Activated CD4-positive, alpha-beta T cell treated with anti-CD3 and anti-CD28 coated beads, Interleukin-2, amount 10 ng/mL, durations not matched to agents 7 days and 5 days (primary cell): ENCODE measurements around the gene TBC1D22B. TPM values are rescaled to one million over a fixed set of nuclear protein-coding genes. Genes with fewer than 3 reads are reported as not detected.

ENCODE experiments used
- CTCF ChIA-PET: fragments of 350-600 bp; sonication (Branson Sonifier 250); formaldehyde crosslinking; loops from one replicate; lab custom pipeline; 2021; ENCODE audit warnings: antibody characterized with exemption; lab: Charles Lee
- POLR2A ChIA-PET: fragments of 350-600 bp; sonication (Branson Sonifier 250); formaldehyde crosslinking; loops from one replicate; lab custom pipeline; 2021; ENCODE audit warnings: antibody characterized with exemption; lab: Charles Lee
- DNase-seq: peaks from one replicate; pipeline ENCODE4 v3.0.0-alpha.2; 2020
- H3K27ac Mint-ChIP-seq: one replicate; pipeline ENCODE4 v1.8.0; 2021; ENCODE audit warnings: mild to moderate bottlenecking, moderate library complexity, mixed read lengths
- H3K27me3 Mint-ChIP-seq: one replicate; pipeline ENCODE4 v1.8.0; 2021; ENCODE audit warnings: mixed read lengths
- H3K36me3 Mint-ChIP-seq: one replicate; pipeline ENCODE4 v1.8.0; 2021; ENCODE audit warnings: low read depth, mixed read lengths
- H3K4me1 Mint-ChIP-seq: one replicate; pipeline ENCODE4 v1.8.0; 2021; ENCODE audit warnings: mixed read lengths
- H3K4me3 Mint-ChIP-seq: one replicate; pipeline ENCODE4 v1.8.0; 2021; ENCODE audit warnings: mild to moderate bottlenecking, moderate library complexity, mixed read lengths
- H3K9me3 Mint-ChIP-seq: one replicate; pipeline ENCODE4 v1.8.0; 2021; ENCODE audit warnings: mixed read lengths
- total RNA-seq, 2 experiments: library from RNA; stranded (reverse); gene quantifications; one replicate each; pipeline ENCODE4 v1.2.3, GENCODE V29; 2021

Gene TBC1D22B
- total RNA-seq, 2 experiments from 2014 or later, result 15.3 to 16.6 TPM

DNA sequence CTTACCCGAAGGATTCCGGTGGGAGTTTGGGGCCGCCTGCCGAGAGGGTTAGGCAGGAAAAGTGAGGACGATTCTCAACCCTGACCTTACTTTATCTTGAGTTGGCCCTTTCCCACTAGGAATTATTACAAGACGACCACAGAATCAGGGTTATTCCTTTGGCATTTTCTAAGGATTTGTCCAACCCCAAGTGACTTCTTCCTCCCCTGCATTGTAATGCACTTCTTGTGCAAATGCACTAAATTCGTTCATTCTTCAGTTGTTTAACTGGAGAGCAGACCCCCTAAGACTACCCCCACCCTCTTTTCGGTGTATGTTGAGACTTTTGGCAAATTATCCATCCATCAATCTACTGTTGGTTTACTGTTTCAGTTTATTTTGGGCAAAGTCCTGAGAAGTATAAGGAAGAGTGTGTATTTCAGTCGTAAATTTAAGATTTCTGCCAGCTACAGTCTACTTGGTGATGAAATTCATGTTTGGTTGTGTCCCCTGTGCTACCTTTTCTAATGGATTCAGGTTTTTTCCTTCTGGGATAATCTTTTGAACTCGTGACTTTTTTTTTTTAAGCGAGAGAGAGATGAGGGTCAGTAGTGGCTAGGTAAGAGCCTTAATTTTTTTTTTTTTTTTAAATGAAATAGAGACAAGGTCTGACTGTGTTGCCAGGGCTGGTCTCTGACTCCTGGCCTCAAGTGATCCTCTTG is 983 bp downstream of the TBC1D22B start:
- H3K27me3 Mint-ChIP-seq, result no peaks in the 10 kb centered on the region
- peaks cover 56% of the 10 kb centered on the region for H3K4me1 Mint-ChIP-seq
- ChIA-PET CTCF (interaction anchor here (0.6 to 2.0 kb wide), 8 partner anchors 8 to 1135 kb away, joined by 3 to 5 read pairs (median 3); no protein-coding TSS in a partner anchor), POLR2A (no interaction called here)
- peaks cover 15% of the 10 kb centered on the region for H3K36me3 Mint-ChIP-seq
- H3K4me3 Mint-ChIP-seq, result peak overlapping the region; percentile 87
- DNase-seq, result no peak
- H3K27ac Mint-ChIP-seq, result peak overlapping the region; percentile 88
- no peaks in the 10 kb centered on the region for H3K9me3 Mint-ChIP-seq

DNA sequence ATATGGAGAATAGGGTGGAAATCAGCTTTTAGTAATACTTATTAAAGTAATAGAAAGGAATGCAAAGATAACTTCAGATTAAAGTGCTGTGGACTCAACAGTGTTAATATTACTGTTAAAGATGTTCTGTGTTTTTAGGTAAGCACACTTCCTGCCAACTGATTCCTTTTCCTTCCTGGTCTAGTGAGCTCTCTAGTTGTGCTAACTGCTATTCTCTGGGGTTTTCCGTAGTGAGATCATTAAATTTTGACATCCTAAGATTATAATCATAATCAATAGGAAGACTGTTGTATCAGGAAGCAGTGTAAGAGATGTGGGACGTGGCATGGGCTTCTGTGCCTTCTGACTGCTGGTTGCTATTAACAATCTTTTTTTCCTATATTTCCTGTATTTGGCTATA is 1.6 kb downstream of the TBC1D22B start:
- H3K27me3 Mint-ChIP-seq, result no peaks in the 10 kb centered on the region
- H3K4me3 Mint-ChIP-seq, result peak overlapping the region; percentile 87
- H3K27ac Mint-ChIP-seq, result peak overlapping the region; percentile 88
- POLR2A ChIA-PET, result no interaction called here
- no peak for DNase-seq
- CTCF ChIA-PET, result interaction anchor here (0.6 to 2.0 kb wide), 3 partner anchors 13 to 1136 kb away, joined by 3 to 4 read pairs (median 3); no protein-coding TSS in a partner anchor
- no peaks in the 10 kb centered on the region for H3K9me3 Mint-ChIP-seq
- peaks cover 60% of the 10 kb centered on the region for H3K4me1 Mint-ChIP-seq
- H3K36me3 Mint-ChIP-seq, result peaks cover 19% of the 10 kb centered on the region

DNA sequence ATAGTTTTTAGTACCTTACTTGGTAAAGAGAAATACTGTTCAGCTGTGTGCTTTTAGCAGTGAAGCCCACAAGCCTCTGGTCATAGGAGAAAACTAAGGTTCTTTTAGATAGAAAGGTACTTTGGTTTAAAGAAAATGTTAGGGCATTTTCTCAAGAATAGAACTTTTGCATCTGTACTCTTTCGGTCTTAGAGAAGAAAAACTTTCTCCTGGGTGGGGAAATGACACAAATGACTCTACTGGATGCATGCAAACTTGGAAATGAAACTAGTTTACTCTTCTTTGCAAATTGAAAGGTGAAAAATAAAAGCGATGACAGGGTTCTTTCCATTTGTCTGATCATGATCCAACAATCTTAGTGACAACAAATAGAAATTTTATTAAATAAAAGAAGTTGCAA is 2.5 kb downstream of the TBC1D22B start:
- no peaks in the 10 kb centered on the region for H3K27me3 Mint-ChIP-seq
- H3K4me3 Mint-ChIP-seq, result peak overlapping the region; percentile 87
- H3K9me3 Mint-ChIP-seq, result no peaks in the 10 kb centered on the region
- H3K36me3 Mint-ChIP-seq, result peaks cover 19% of the 10 kb centered on the region
- H3K27ac Mint-ChIP-seq, result peak overlapping the region; percentile 88
- no peak for DNase-seq
- H3K4me1 Mint-ChIP-seq, result peaks cover 68% of the 10 kb centered on the region
- CTCF ChIA-PET, result no interaction called here
- POLR2A ChIA-PET, result no interaction called here

DNA sequence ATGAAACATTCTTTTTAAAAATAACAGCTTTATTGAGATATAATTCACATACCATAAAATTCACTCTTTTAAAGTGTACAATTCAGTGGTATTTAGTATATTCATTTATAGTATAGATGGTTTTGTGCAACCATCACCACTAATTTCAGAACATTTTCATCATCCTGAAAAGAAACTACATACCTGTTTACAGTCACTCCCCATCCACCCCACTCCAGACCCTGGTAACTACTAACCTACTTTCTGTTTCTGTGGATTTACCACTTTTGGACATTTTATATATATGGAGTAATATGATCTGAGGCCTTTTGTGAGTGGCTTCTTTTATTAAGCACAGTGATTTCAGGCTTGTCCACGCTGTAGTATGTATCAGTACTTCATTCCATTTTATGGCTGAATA is 2.9 kb downstream of the TBC1D22B start:
- peak overlapping the region; percentile 12 for H3K4me3 Mint-ChIP-seq
- H3K27me3 Mint-ChIP-seq, result no peaks in the 10 kb centered on the region
- H3K27ac Mint-ChIP-seq, result peak overlapping the region; percentile 88
- H3K9me3 Mint-ChIP-seq, result no peaks in the 10 kb centered on the region
- peaks cover 72% of the 10 kb centered on the region for H3K4me1 Mint-ChIP-seq
- ChIA-PET CTCF (interaction anchor here (1.0 to 1.6 kb wide), 2 partner anchors 29 to 89 kb away, joined by 4 to 5 read pairs; no protein-coding TSS in a partner anchor), POLR2A (no interaction called here)
- no peak for DNase-seq
- H3K36me3 Mint-ChIP-seq, result peaks cover 18% of the 10 kb centered on the region

DNA sequence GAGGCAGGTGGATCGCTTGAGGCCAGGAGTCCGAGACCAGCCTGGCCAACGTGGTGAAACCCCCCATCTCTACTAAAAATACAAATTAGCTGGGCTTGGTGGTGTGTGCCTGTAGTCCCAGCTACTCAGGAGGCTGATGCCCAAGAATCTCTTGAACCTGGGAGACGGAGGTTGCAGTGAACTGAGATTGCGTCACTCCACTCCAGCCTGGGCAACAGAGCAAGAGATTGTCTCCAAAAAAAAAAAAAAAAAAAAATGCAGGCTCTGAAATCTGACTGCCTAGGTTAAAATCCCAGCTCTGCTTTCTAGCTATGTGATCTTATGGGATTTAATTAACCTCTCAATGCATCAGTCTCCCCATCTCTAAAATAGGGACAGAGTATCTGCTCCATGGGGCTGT is 3.6 kb downstream of the TBC1D22B start:
- Mint-ChIP-seq H3K9me3 (no peaks in the 10 kb centered on the region), H3K27ac (no peak overlapping the region), H3K4me1 (peaks cover 76% of the 10 kb centered on the region), H3K27me3 (no peaks in the 10 kb centered on the region), H3K36me3 (peaks cover 17% of the 10 kb centered on the region), H3K4me3 (no peak overlapping the region)
- ChIA-PET CTCF (interaction anchor here (0.8 to 1.8 kb wide), 6 partner anchors 8 to 90 kb away, joined by 3 to 5 read pairs (median 4); no protein-coding TSS in a partner anchor), POLR2A (interaction anchor here (0.6 to 0.7 kb wide), 3 partner anchors 14 to 1057 kb away, joined by 3 to 4 read pairs (median 3); no protein-coding TSS in a partner anchor)
- no peak for DNase-seq

DNA sequence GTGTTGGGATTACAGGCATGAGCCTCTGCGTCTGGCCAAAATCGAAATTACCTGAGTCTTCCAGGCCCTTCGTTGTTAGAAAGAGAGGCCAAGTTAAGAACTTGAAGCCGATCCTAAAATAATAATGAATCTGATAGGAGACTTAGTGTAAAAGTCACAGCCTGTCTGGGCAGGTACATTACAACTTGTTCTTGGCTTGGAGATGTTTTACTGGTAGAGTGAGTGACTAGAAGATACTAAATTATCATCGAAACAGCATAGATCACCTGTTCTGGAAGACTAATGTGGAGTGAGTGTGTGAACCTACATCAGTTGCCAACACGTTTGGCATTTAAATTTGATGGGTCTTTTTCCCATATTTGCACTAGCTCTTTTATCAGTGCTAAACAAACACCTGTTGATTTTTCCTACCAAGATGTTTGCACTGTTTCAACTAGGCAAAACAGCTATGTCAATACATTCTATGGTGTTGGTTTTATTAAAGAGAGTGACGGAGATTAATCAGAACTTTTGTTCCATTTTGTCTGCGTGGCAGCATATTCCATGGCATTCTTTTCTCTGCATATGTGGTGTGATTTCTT is 5.0 kb downstream of the TBC1D22B start:
- H3K36me3 Mint-ChIP-seq, result peaks cover 17% of the 10 kb centered on the region
- no peak for DNase-seq
- no peaks in the 10 kb centered on the region for H3K9me3 Mint-ChIP-seq
- POLR2A ChIA-PET, result no interaction called here
- CTCF ChIA-PET, result interaction anchor here (0.6 to 1.8 kb wide), 3 partner anchors 17 to 600 kb away, joined by 3 to 5 read pairs (median 3); no protein-coding TSS in a partner anchor
- peaks cover 66% of the 10 kb centered on the region for H3K4me1 Mint-ChIP-seq
- H3K27ac Mint-ChIP-seq, result no peak overlapping the region
- no peaks in the 10 kb centered on the region for H3K27me3 Mint-ChIP-seq
- H3K4me3 Mint-ChIP-seq, result no peak overlapping the region

DNA sequence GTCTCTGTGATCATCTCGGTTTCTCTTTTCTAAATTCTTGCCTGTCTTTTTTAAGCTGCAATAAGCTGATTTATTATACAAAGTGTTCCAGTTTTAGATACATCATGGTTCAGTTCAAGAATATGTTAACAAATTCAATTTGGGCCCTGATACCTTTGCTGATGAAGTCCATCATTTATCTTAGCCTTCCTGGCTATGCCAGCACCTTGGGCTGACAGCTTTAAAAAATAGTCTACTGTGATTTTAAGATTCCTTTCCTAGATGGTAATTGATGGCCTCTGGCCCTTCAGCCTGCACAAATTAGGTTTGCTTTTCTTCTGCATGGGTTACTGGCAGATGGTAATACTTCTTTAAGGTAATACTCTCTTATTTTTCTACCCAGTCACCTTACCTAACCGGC is 7.4 kb downstream of the TBC1D22B start:
- H3K27me3 Mint-ChIP-seq, result no peaks in the 10 kb centered on the region
- H3K9me3 Mint-ChIP-seq, result no peaks in the 10 kb centered on the region
- DNase-seq, result no peak
- H3K36me3 Mint-ChIP-seq, result peaks cover 34% of the 10 kb centered on the region
- ChIA-PET CTCF (interaction anchor here (0.8 to 1.4 kb wide), 2 partner anchors 10 to 12 kb away, joined by 3 to 9 read pairs; no protein-coding TSS in a partner anchor), POLR2A (no interaction called here)
- no peak overlapping the region for H3K4me3 Mint-ChIP-seq
- no peak overlapping the region for H3K27ac Mint-ChIP-seq
- peaks cover 53% of the 10 kb centered on the region for H3K4me1 Mint-ChIP-seq

DNA sequence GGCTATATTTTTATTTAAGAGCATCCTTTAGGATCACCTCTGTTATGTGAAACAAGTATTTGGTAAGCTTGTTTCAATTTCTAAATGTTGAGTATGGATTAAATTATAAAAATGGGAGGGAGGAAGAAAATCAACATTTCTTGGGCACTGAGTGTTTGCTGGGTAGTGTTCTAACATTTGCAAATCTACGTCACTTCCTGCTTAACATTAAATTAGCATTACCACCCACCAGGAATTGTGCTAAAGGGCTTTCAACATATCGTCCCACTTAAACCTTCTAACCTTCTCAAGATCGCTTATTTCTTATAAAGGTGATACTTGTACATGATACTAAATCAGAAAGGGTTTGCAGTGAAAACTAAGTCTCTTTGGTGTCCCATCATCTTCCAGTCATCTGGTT is 8.3 kb downstream of the TBC1D22B start:
- no peaks in the 10 kb centered on the region for H3K27me3 Mint-ChIP-seq
- no peak overlapping the region for H3K27ac Mint-ChIP-seq
- POLR2A ChIA-PET, result no interaction called here
- H3K36me3 Mint-ChIP-seq, result peaks cover 39% of the 10 kb centered on the region
- CTCF ChIA-PET, result interaction anchor here (1.4 kb wide), 1 partner anchor 10 kb away, joined by 9 read pairs; no protein-coding TSS in a partner anchor
- H3K4me1 Mint-ChIP-seq, result peaks cover 48% of the 10 kb centered on the region
- H3K9me3 Mint-ChIP-seq, result no peaks in the 10 kb centered on the region
- no peak for DNase-seq
- no peak overlapping the region for H3K4me3 Mint-ChIP-seq

DNA sequence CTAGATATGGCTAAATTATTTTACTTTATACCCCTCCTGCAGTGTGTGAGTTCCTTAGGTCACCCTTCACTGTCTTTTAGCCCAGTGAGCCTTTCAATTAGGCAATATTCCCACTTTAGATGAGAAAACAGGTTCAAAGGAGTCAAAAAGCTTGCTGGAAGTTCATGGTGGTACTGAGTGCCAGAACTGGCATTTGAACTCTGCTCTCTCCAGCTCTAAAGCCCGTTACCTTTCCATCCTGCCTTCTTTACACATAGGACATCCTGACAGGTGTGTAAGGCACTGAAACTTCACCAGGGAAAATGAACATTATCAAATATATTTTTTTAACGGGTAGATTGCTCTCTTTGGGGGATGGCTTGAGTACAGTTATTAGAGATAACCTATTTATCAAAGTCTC is 11.5 kb downstream of the TBC1D22B start:
- Mint-ChIP-seq H3K36me3 (peaks cover 33% of the 10 kb centered on the region), H3K4me3 (no peak overlapping the region), H3K27ac (no peak overlapping the region), H3K9me3 (no peaks in the 10 kb centered on the region), H3K27me3 (no peaks in the 10 kb centered on the region), H3K4me1 (peaks cover 50% of the 10 kb centered on the region)
- POLR2A ChIA-PET, result no interaction called here
- no peak for DNase-seq
- CTCF ChIA-PET, result no interaction called here

DNA sequence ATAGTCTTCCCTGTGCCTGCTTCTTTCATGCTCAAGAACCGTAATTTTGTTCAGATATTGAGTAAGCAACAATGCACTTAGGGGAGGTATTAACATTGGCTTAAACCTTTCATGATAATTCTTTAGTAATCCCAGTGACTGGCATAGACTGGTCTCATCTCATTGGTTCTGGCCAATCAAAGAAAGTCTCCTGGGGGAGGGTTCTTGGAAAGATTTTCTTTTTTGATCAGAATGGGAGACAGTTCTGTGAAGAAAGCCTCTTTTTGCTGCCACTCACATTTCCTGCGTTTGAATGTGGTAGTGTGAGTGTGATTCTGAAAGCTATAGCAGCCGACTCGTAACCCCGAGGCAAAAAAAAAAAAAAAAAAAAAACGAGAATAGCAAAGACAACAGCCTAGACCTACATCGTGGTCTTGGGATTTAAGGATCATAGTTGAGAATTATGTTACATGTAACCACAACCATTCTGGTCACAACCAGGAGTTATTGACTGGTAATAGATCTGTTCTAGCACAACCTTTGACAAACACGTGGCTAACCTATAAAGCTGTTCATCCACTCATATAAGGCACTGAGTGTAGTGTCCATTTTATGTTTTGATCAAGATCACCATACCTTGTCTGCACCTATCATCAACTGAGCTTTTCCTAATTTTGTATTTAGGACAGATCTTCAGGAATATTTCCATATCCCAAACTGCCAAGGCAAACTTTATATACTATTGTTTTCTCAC is 15.4 kb downstream of the TBC1D22B start:
- CTCF ChIA-PET, result interaction anchor here (0.6 to 1.6 kb wide), 7 partner anchors 15 to 1542 kb away, joined by 3 to 8 read pairs (median 3); partner anchors contain the start of gene TBC1D22B
- peaks cover 62% of the 10 kb centered on the region for H3K4me1 Mint-ChIP-seq
- peak overlapping the region; percentile 51 for H3K4me3 Mint-ChIP-seq
- H3K27me3 Mint-ChIP-seq, result no peaks in the 10 kb centered on the region
- H3K36me3 Mint-ChIP-seq, result peaks cover 46% of the 10 kb centered on the region
- POLR2A ChIA-PET, result no interaction called here
- DNase-seq, result peak; percentile 43
- H3K27ac Mint-ChIP-seq, result peak overlapping the region; percentile 88
- no peaks in the 10 kb centered on the region for H3K9me3 Mint-ChIP-seq

DNA sequence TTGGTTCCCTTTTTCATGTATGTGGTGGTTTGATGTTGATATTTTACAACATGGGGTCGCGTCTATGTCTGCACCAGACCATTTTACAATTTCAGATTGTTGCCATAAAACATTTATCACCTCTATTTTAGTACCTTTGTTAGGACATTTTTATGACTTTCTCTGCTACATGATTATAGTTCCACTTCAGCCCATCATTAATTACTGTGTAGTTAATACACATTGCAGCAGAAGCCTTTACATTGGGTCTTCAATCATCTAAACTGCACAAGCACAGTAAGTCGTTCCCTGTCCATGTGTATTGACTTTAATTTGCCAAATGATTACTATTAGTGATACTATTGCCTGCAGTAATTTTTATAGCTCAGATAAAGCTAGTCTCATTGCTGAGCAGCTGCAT is 16.1 kb downstream of the TBC1D22B start:
- Mint-ChIP-seq H3K4me3 (peak overlapping the region; percentile 51), H3K36me3 (peaks cover 42% of the 10 kb centered on the region), H3K4me1 (peaks cover 67% of the 10 kb centered on the region), H3K9me3 (no peaks in the 10 kb centered on the region), H3K27ac (peak overlapping the region; percentile 88), H3K27me3 (no peaks in the 10 kb centered on the region)
- POLR2A ChIA-PET, result no interaction called here
- CTCF ChIA-PET, result interaction anchor here (1.1 to 1.7 kb wide), 4 partner anchors 16 to 28 kb away, joined by 3 to 8 read pairs (median 4); partner anchors contain the start of genes TBC1D22B and TMEM217
- no peak for DNase-seq

DNA sequence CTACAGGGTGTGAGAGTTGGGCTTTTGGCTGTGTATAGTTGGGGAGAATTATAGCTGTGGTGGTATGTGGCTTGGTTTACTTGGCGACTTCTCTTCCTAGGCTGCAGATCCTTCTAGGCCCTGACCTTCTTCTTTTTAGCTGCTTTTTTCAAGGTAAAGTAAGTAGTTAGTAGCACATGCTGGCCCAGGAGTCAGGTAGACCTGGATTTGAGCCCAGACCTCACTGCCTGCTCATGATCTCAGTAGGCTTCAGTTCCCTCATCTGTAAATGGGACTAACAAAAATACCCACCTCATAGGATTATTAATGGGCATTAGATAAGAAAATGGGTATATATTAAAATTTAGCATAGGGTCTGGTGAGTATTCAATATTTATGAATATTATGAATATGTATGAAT is 17.8 kb downstream of the TBC1D22B start:
- Mint-ChIP-seq H3K27ac (peak overlapping the region; percentile 38), H3K27me3 (no peaks in the 10 kb centered on the region), H3K9me3 (no peaks in the 10 kb centered on the region), H3K36me3 (peaks cover 40% of the 10 kb centered on the region), H3K4me1 (peaks cover 83% of the 10 kb centered on the region), H3K4me3 (no peak overlapping the region)
- CTCF ChIA-PET, result interaction anchor here (0.6 to 1.7 kb wide), 3 partner anchors 10 to 33 kb away, joined by 3 to 9 read pairs (median 3); partner anchors contain the start of genes TBC1D22B and TMEM217
- POLR2A ChIA-PET, result no interaction called here
- no peak for DNase-seq
